NCI-H748 (cell line): Measurements from ENCODE around the gene DCLRE1C.
A peak's percentile ranks its signal among the peaks of the same experiment; 100 is the strongest.
"Not testable (repeated sequence)": the region's sequence is repeated elsewhere in the genome, so short reads cannot be mapped to it uniquely, and the experiment has no call there.

Experiments
- DNase-seq: peaks from one replicate; lab custom pipeline; 2025; ENCODE audit not compliant: unreplicated experiment; lab: John Stamatoyannopoulos, UW

DCLRE1C gene

GRCh38 chr10:14947268-14947667 is 6.6 kb downstream of the DCLRE1C start:
- no peak for DNase-seq

GRCh38 chr10:14945108-14945507 is 8.8 kb downstream of the DCLRE1C start:
- no peak for DNase-seq

GRCh38 chr10:14942950-14943338 is 11.0 kb downstream of the DCLRE1C start:
- DNase-seq, result not testable (repeated sequence)

- DNase-seq, result not testable (repeated sequence)
These were observed 11.5 kb downstream of the DCLRE1C start for GRCh38 chr10:14942147-14942949.

- DNase-seq, result not testable (repeated sequence)
These were observed 14.9 kb downstream of the DCLRE1C start for GRCh38 chr10:14938971-14939370.

DNA sequence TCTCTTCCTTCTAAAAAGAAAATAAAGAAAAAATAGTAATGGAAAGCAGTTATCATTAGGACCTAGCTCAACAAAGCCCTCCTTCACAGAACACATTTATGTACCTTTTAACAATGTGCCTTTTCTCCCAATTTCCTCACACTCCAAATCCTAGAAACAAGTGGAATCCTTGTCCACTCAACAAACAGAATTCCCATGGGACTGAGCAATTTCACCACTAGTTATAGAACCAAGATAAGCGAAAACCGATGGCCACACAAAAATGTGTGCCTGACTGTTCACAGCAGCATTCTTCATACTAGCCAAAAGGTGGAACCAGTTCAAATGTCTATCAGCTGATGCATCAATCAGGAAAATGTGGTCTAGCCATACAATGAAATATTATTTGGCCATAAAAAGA is 17.3 kb downstream of the DCLRE1C start:
- no peak for DNase-seq

DNA sequence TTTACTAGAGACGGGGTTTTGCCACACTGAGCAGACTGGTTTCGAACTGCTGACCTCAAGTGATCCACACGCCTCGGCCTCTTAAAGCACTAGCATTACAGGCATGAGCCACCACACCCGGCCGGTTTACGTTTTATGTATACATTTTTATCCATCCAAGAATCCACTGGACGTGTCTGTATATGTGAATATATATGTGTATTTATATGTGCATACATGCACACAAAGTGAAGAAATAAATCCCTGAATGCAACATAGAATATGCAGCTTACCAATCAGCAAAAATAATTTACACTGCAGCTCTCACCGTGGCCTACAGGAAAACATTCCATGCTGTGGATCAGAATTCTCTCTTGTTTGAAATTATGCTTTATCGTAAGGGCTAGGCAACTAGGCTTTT is 23.3 kb downstream of the DCLRE1C start:
- no peak for DNase-seq

DNA sequence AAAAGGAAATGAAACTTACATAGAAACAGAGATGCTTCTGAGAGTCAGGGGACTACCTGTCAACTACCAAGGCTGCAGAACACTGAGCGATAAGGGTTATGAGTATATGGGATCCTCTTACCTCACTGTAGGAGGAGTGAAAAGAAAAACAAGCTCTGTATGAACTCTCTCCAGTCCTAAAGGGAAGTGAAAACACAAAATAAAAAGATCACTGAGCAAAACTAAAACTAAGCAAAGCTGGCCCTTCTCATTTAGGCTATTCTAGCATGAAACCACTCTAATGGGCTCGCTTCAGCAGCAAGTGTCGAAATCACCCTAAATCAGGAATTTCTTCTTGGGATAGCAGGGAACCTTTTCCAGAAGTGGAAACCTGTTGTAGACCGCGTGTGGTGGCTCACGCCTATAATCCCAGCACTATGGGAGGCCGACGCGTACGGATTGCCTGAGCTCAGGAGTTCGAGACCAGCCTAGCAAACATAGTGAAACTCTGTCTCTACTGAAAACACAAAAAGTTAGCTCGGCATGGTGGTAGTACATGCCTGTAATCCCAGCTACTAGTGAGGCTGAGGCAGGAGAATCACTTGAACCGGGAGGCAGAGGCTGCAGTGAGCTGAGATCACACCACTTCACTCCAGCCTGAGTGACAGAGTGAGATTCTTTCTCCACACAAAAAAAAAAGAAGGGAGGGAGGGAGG is 27.0 kb downstream of the DCLRE1C start:
- DNase-seq, result no peak

GRCh38 chr10:14926061-14926470 is 27.8 kb downstream of the DCLRE1C start:
- no peak for DNase-seq

- DNase-seq, result no peak
These were observed 28.6 kb downstream of the DCLRE1C start for GRCh38 chr10:14925268-14925667.

DNA sequence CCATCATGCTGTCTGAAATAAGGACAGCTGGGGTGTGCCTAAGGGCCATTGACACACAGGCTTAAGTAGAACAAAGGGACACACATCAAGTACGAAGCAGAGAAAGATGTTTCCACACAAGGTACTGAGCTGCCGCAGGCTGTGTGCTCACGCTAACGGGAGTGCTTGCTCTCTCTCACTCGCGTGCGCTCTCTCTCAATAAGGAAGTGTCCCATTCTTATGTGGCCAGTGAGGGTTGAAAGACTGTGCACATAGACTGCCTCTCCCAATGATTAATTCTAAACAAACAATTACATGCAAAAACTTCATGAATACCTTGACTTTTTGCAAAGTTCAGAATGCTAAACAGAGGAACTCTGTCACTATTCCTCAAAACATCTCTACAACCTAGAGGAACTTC is 29.9 kb downstream of the DCLRE1C start:
- DNase-seq, result no peak

DNA sequence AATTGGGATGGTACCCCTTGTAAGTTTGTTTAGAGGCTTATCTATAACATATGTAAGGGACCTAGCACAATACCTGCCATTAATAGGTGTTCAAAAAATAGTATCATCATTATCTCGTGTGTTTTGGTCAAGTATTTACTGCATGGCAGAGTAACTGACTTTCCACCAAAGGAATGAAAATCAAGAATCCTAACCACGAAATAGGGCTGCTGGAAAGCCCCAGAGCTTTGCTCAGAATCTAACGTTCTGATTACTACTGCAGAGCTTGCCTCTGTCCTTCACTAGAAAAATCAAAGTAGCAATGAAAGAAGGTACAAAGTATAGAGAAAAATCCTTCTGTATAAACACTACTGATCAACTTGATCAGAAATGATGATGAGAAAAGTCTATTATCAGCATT is 34.9 kb downstream of the DCLRE1C start:
- no peak for DNase-seq

- DNase-seq, result no peak
These were observed 36.1 kb downstream of the DCLRE1C start for GRCh38 chr10:14917827-14918226.

DNA sequence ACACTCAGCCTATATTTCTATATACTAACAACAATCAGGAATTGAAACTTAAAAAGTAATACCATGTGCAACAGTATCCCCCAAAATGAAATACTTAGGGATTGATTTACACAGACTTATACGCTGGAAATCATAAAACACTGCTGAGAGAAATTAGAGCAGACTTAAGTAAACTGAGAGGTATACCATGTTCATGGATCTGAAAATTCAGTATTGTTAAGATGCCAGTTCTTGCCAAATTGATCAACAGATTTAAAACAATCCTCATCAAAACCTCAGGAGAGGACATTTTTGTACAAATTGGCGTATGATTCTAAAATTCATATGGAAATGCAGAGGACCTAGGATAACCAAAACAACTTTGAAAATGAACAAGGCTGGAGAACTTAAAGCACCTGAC is 37.3 kb downstream of the DCLRE1C start:
- DNase-seq, result no peak

- DNase-seq, result no peak
These were observed 42.1 kb downstream of the DCLRE1C start for GRCh38 chr10:14911801-14912200.

DNA sequence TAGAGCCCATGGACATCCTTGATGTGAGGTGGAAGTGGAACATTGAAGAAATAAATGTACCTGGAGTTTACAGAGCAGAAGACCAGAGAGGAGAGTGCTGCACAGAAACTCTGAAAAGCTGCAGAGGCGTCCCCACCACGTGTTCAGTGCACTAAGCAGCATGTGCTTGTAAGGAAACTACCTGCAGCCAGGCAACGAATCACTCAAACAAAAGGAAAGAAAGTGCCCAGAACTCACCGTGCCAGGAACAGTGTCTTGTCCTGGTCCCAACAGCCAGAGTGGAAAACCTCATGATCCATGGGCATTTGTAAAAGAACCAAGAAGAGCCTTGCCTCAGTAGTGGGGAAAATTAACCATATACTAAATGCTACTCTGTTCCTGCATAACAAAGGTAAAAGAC is 42.9 kb downstream of the DCLRE1C start:
- DNase-seq, result no peak

DNA sequence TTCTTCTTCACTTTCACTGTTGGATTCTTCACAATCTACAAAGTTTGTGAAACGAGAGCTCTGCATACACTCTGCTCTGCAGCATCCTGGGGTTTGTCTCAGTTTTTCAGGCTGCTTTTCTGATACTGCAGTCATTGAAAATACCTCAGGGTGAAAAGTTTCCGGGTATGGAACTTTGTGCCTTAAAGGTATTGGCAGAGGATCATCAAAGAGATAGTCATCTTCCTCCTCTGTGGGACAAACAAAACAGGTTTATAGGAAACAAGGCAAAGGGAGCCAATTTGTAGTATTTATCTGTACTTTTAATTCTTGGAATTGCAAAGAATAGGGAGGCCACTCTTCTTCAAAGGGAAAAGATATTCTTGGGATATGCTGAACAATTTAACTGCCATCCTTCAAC is 44.8 kb downstream of the DCLRE1C start:
- DNase-seq, result no peak

GRCh38 chr10:14907591-14907990 is 46.3 kb downstream of the DCLRE1C start:
- not testable (repeated sequence) for DNase-seq

DNA sequence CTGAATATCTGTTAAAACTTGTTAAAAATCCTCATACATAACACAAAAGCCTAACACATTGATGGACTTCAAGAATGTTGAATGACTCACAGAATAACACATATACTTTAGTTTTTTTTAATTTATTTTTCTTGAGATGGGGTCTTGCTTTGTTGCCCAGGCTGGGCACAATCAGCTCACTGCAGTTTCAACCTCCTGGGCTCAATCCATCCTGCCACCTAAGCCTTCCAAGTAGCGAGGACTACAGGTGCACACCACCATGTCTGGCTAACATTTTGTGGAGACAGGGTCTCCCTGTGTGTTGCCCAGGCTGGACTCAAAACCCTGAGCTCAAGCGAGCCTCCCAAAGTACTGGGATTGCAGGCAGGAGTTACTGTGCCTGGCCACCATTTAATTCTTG is 47.1 kb downstream of the DCLRE1C start:
- no peak for DNase-seq

DNA sequence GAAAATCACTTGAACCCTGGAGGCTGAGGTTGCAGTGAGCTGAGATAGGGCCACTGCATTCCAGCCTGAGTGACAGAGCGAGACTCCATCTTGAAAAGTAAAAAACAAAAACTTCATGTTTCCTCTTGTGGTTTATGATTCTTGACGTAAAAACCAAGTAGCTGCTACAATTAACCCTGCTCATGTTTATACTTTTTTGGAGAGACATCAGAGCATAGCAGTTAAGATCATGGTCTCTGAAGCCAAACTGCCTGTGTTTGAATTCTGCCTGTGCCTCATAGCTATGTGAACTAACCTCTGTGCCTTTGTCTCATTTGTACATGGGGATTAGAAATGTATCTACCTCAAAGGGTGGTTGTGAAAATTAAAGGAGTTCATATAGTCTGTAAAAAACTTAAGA is 48.0 kb downstream of the DCLRE1C start:
- no peak for DNase-seq

DNA sequence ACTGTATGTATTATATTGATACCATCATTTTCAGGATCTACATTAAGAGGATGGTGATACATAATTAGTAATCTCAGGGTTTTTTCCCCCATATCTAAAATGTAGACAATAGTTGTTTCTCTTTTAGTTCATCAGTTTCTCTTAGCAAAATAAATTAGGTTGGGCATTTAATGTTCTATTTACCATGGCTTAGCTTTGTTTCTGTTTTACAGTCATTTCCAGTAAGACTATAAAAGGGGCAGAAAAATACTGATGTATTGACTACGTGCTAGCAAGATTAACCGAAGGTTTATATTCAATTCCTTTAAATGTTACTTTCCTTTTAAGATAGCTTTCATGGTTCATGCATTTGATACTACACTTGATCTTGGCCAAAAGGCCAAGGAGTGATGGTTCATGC is 49.0 kb downstream of the DCLRE1C start:
- DNase-seq, result no peak

DNA sequence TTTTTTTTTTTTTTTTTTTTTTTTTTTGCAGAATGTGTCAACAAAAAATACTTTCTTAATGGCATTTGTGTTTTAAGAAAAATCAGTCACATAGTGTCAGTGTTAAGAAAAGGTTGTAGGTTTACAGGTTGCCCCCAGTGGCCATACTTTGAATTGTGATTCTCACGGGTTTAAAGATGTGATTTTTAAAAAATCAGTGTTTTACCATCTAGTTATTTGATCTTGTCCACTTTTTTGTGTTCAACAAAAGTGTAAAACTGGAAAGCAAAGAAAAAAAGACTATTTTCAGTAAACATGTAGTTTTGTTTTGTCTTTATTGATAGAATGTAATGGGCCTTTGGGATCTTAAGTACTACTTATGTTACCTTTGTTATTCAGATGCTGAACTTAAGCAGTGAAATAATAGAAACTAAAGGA is 49.6 kb downstream of the DCLRE1C start:
- peak; percentile 16 for DNase-seq

DNA sequence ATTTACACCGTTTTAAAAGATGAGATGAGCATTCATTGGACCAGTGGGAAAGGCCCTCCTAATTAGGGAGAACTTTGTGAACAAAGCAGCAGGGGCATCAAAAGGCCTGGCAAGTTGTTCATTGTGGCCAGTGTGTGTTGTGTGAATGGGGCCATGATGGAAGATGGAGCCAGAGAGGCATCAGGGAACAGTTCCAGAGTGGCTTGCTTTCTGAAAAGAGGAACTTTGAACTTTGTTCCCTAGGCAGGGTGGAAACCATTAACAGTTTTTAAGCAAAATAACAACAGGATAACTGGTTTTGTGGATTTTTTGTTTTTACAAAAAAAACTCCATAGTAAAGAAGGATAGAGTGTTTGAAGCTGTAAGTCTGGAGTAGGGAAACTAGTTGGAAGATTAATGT is 62.7 kb downstream of the DCLRE1C start:
- no peak for DNase-seq
